OCI-LY1 (cell line): ENCODE data around the gene UBE2K.

Experiments used
- H2AFZ ChIP-seq: fragments of 200-600 bp; sonication (generic), shearing (Covaris generic); 2 replicates; pipeline ENCODE4 v1.6.0; 2014; ENCODE audit warnings: antibody characterized with exemption, mild to moderate bottlenecking, low read length
- H3F3A ChIP-seq: fragments of 200-600 bp; sonication (generic), shearing (Covaris generic); 2 replicates; pipeline ENCODE4 v1.6.0; 2014; ENCODE audit warnings: mild to moderate bottlenecking, antibody characterized with exemption, low read length, moderate library complexity; ENCODE audit not compliant: insufficient read depth
- H3K27ac ChIP-seq: fragments of 200-600 bp; sonication (generic); 2 replicates; pipeline ENCODE4 v1.5.1; 2014; ENCODE audit warnings: low read length, mixed run types, mild to moderate bottlenecking, low read depth; ENCODE audit not compliant: poor library complexity, severe bottlenecking
- H3K27me3 ChIP-seq: fragments of 200-600 bp; sonication (generic); 2 replicates; pipeline ENCODE4 v1.6.0; 2014; ENCODE audit warnings: antibody characterized with exemption, mild to moderate bottlenecking, low read length, moderate library complexity; ENCODE audit not compliant: insufficient read depth
- H3K36me3 ChIP-seq: fragments of 200-600 bp; sonication (generic); 2 replicates; pipeline ENCODE4 v1.6.1; 2014; ENCODE audit warnings: mild to moderate bottlenecking, antibody characterized with exemption, low read length, moderate library complexity, mixed read lengths; ENCODE audit not compliant: insufficient read depth
- H3K4me1 ChIP-seq: fragments of 200-600 bp; sonication (generic); 2 replicates; pipeline ENCODE4 v1.5.1; 2014; ENCODE audit warnings: mild to moderate bottlenecking, low read length, moderate library complexity; ENCODE audit not compliant: insufficient read depth, severe bottlenecking
- H3K4me2 ChIP-seq: fragments of 200-600 bp; sonication (generic), shearing (Covaris generic); 2 replicates; pipeline ENCODE4 v1.6.1; 2014; ENCODE audit warnings: low read length
- H3K4me3 ChIP-seq: fragments of 200-600 bp; sonication (generic); 2 replicates; pipeline ENCODE4 v1.5.1; 2014; ENCODE audit warnings: low read length, low read depth, mild to moderate bottlenecking, mixed read lengths; ENCODE audit not compliant: poor library complexity, severe bottlenecking
- H3K79me2 ChIP-seq: fragments of 200-600 bp; shearing (Covaris generic); 2 replicates; pipeline ENCODE4 v1.6.1; 2016; ENCODE audit warnings: mixed run types, low read length, mixed read lengths; ENCODE audit not compliant: insufficient read depth
- H3K9ac ChIP-seq: fragments of 200-600 bp; sonication (generic), shearing (Covaris generic); 2 replicates; pipeline ENCODE4 v1.6.1; 2014; ENCODE audit warnings: mild to moderate bottlenecking, low read length, mixed read lengths
- H3K9me2 ChIP-seq: fragments of 200-600 bp; sonication (generic), shearing (Covaris generic); 2 replicates; pipeline ENCODE4 v1.6.1; 2014; ENCODE audit warnings: low read depth, mild to moderate bottlenecking, low read length, mixed read lengths
- H3K9me3 ChIP-seq: fragments of 200-600 bp; shearing (Covaris generic); 2 replicates; pipeline ENCODE4 v1.6.1; 2014; ENCODE audit warnings: low read length, mixed read lengths
- H4K20me1 ChIP-seq: fragments of 200-600 bp; sonication (generic), shearing (Covaris generic); 2 replicates; pipeline ENCODE4 v1.6.0; 2016; ENCODE audit warnings: mild to moderate bottlenecking, low read length; ENCODE audit not compliant: insufficient read depth
- EZH2 ChIP-seq: fragments of 200-600 bp; sonication (generic), shearing (Covaris generic); IDR thresholded peaks from 2 replicates; pipeline ENCODE4 v1.8.0; 2017; ENCODE audit warnings: borderline replicate concordance, mixed run types, mild to moderate bottlenecking, antibody characterized with exemption, low read length, moderate library complexity, mixed read lengths
- TF ChIP-seq, protein P1 (sequence below): fragments of 200-600 bp; sonication (generic), shearing (Covaris generic); IDR thresholded peaks from 2 replicates; pipeline ENCODE4 v1.5.1; 2017; ENCODE audit warnings: mild to moderate bottlenecking, antibody characterized with exemption, low read length, moderate library complexity, mixed read lengths

The UBE2K gene

DNA sequence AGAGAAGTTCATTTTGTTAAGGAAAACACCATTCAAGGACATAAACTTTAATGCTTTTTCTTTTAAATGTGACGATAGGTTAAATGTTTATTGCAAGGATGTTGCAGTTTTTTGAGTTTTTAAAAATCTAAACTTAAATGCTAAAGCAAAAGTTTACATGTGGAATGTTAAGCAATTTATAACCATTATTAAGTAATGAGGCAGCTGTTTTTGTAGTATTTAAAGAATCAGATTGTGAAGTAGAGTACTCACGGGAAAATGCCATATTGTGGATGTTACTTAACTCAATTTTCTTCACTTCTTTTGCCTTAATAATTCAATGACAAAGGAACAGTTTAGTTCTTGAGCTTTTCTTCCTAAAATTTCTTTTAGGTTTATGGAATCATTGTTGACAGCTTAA lies 43.5 kb downstream of the UBE2K start:
- H3K36me3 ChIP-seq, result peaks cover 47% of the 10 kb centered on the region
- H3F3A ChIP-seq, result no peaks in the 10 kb centered on the region
- no peaks in the 10 kb centered on the region for H3K27me3 ChIP-seq
- peaks cover 15% of the 10 kb centered on the region for H3K79me2 ChIP-seq
- no peak overlapping the region for H3K4me3 ChIP-seq
- H2AFZ ChIP-seq, result no peak overlapping the region
- no peaks in the 10 kb centered on the region for H4K20me1 ChIP-seq
- no peak overlapping the region for H3K27ac ChIP-seq
- H3K9ac ChIP-seq, result no peak overlapping the region
- no peaks in the 10 kb centered on the region for H3K4me1 ChIP-seq
- peaks cover 2% of the 10 kb centered on the region; the same call in 1 of the 2 replicates for H3K9me2 ChIP-seq
- no peaks in the 10 kb centered on the region for H3K9me3 ChIP-seq
- H3K4me2 ChIP-seq, result no peak overlapping the region
- TF ChIP-seq, protein P1, sequence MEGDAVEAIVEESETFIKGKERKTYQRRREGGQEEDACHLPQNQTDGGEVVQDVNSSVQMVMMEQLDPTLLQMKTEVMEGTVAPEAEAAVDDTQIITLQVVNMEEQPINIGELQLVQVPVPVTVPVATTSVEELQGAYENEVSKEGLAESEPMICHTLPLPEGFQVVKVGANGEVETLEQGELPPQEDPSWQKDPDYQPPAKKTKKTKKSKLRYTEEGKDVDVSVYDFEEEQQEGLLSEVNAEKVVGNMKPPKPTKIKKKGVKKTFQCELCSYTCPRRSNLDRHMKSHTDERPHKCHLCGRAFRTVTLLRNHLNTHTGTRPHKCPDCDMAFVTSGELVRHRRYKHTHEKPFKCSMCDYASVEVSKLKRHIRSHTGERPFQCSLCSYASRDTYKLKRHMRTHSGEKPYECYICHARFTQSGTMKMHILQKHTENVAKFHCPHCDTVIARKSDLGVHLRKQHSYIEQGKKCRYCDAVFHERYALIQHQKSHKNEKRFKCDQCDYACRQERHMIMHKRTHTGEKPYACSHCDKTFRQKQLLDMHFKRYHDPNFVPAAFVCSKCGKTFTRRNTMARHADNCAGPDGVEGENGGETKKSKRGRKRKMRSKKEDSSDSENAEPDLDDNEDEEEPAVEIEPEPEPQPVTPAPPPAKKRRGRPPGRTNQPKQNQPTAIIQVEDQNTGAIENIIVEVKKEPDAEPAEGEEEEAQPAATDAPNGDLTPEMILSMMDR, result no peak
- no peak for TF ChIP-seq EZH2

DNA sequence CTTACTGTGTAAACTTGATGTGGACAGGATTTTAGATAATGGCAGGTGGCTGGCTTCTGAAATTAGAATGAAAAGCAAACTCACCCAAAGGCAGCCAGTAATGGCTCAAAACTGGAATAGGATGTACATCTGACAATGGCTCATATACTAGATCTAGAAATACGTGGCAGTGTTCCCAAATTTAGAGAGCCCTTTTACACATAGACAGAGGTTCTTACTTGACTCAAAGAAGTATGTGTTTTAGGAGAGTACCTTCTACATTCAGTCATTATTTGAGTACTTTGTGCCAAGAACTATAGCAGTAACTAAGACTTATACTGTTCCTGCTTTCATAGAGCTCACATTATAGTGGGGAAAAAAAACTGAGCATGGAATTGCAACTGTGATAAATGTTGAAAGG lies 48.0 kb downstream of the UBE2K start:
- H4K20me1 ChIP-seq, result no peaks in the 10 kb centered on the region
- no peaks in the 10 kb centered on the region for H3K9me3 ChIP-seq
- no peak overlapping the region for H3K4me3 ChIP-seq
- H3K36me3 ChIP-seq, result peaks cover 55% of the 10 kb centered on the region
- no peaks in the 10 kb centered on the region for H3K79me2 ChIP-seq
- no peak overlapping the region for H3K27ac ChIP-seq
- no peak overlapping the region for H2AFZ ChIP-seq
- no peaks in the 10 kb centered on the region for H3K9me2 ChIP-seq
- H3F3A ChIP-seq, result no peaks in the 10 kb centered on the region
- no peak overlapping the region for H3K4me2 ChIP-seq
- H3K4me1 ChIP-seq, result no peaks in the 10 kb centered on the region
- H3K9ac ChIP-seq, result no peak overlapping the region
- no peaks in the 10 kb centered on the region for H3K27me3 ChIP-seq
- TF ChIP-seq EZH2, result no peak
- TF ChIP-seq, protein P1, result no peak

DNA sequence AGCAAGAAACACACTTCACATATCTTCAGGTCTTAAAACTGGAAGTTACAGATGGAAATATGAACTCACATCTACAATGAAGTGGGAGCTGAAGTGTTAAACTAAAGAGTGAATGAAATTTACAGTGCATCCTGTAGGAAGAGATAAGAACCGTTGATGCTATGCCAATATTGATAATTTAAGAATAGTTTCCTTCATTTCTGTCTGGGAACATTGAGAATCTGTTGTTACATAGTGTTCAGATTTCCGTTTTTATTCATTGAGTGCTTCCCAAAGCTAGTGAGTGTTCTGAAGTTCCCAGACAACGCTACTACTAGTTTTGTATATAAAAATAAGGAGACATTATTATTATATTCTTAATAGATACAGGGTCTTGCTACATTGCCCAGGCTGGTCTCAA lies 52.3 kb downstream of the UBE2K start:
- Histone ChIP-seq H2AFZ (no peak overlapping the region), H3K9ac (no peak overlapping the region), H3K79me2 (peaks cover 4% of the 10 kb centered on the region; the same call in 1 of the 2 replicates), H3K9me2 (no peaks in the 10 kb centered on the region), H3K4me3 (no peak overlapping the region), H3K36me3 (peaks cover 71% of the 10 kb centered on the region), H4K20me1 (no peaks in the 10 kb centered on the region), H3K4me1 (peaks cover 22% of the 10 kb centered on the region), H3K4me2 (no peak overlapping the region), H3F3A (no peaks in the 10 kb centered on the region), H3K27me3 (no peaks in the 10 kb centered on the region), H3K9me3 (no peaks in the 10 kb centered on the region), H3K27ac (no peak overlapping the region)
- TF ChIP-seq EZH2, result no peak
- TF ChIP-seq, protein P1, result no peak
